GM18907 (cell line): ENCODE data around the gene THEMIS.
"Not testable (repeated sequence)": the region's sequence is repeated elsewhere in the genome, so short reads cannot be mapped to it uniquely, and the experiment has no call there.

ENCODE experiments used
- ATAC-seq: cut with Tn5 transposase; IDR thresholded peaks from one replicate; pipeline ENCODE4 v1.9.1; 2021; ENCODE audit warnings: mild to moderate bottlenecking, moderate library complexity; ENCODE audit not compliant: unreplicated experiment

The THEMIS gene

GRCh38 chr6:127900935-127901334, at the start of gene THEMIS:
Gene THEMIS, minus strand, starts transcription at chr6:127901058. Its CDS starts 126 bp downstream, at chr6:127900932.
- no peak for ATAC-seq

DNA sequence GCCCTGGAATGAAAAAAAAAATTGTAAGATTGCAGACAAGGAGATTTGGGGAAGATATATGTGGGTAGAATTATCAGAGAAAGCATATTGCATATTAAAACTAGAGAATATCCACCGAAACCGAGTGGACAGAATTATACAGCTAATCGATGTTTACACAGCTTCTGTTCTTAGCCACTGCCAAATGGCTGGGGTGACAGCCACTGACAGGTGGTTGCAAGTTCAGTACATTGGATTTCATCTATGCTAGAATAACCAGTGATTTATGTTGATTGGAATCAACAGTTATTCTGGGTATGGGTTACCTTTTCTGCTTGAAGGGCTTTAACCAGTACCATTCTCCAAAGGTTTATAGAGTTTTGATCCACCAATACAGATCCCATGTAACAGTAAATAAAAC, 48.4 kb upstream of the THEMIS start:
- ATAC-seq: no peak

DNA sequence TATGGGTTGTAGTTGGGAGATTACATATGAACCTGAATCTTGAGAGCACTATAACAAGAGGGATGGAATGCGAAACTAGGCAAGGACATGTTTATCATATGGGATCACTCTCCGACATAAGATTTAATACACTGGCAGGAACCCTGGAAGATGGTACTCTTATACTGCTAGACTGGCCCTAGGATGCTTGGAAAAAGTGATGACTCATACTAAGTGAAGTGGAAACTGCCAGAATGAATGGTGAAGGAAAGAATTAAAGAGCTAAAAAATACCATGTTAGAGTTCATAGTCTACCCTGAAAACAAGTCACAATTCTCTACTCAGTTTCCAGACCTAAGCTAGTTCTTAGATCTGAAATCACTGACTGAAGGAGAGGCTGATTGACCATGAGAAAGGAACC, 45.5 kb upstream of the THEMIS start:
- no peak for ATAC-seq

DNA sequence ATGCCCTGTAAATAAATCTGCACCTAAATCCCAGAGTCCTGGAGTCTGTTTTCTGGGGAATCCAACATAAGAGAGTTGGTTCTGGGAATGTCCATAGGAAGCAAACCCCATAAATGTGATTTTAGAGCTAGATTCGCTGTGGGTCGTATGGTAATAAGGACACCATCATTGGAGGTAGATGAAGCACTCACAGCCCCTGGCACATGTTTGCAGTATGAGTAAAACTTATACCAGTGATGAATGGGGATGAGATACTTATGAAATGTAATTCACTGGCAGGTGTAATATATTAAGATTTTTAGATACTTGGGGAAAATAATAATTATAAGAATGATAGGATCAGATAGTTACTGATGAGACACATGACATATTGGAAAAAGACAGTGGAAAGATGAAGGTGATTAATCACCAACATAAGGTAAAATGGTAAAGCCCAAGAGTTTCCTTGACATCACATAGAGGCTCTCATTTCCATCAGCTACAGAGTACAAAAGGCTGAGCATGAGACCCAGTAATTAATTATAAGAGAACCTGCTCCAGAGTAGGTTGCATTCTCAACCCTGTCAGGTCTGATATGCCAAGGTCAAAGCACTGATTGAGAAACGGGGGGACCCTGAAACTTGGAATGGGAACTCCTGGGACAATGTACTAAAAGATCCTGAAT, 44.7 kb upstream of the THEMIS start:
- no peak for ATAC-seq

DNA sequence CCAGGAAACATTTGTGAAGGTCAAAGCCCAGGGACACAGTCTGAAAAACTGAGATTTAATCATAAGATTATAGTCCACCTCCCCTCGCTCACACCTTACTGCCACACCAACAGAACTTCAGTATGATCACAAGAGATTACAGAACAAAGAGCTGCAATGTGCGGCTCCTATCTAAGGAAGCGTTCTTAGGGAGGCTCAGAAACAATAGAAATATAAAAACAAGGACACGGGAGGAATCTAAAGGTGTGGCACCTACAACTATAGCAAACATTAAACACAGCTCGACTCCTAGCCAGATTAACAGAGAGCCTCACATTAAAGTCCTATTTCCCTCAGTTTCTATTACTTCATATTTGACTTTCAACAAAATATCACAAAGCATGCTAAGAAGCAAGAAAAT, 40.4 kb upstream of the THEMIS start:
- ATAC-seq: no peak

- ATAC-seq: no peak
Observed at GRCh38 chr6:127939442-127940066, 38.7 kb upstream of the THEMIS start.

GRCh38 chr6:127938701-127939100, 37.8 kb upstream of the THEMIS start:
- no peak for ATAC-seq

GRCh38 chr6:127937747-127938146, 36.9 kb upstream of the THEMIS start:
- no peak for ATAC-seq

DNA sequence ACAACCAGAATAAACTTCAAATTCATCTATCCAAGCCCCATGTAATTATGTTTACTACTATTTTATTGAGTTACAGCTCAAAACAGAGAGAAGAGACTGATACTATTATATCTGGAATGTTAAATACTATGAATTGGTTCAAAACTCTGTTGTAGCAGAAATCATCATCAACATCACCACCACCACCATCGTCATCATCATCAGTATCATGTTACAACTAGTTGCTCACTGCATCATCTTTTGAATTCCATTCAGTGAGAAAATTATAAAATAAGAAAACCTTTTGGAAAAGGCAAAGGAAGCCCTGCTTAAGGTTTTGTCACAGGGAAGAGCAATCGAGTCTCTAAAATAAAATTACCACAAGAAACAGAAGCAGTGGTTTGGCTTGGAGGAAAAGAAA, 36.2 kb upstream of the THEMIS start:
- ATAC-seq: no peak

GRCh38 chr6:127934956-127935355, 34.1 kb upstream of the THEMIS start:
- no peak for ATAC-seq

DNA sequence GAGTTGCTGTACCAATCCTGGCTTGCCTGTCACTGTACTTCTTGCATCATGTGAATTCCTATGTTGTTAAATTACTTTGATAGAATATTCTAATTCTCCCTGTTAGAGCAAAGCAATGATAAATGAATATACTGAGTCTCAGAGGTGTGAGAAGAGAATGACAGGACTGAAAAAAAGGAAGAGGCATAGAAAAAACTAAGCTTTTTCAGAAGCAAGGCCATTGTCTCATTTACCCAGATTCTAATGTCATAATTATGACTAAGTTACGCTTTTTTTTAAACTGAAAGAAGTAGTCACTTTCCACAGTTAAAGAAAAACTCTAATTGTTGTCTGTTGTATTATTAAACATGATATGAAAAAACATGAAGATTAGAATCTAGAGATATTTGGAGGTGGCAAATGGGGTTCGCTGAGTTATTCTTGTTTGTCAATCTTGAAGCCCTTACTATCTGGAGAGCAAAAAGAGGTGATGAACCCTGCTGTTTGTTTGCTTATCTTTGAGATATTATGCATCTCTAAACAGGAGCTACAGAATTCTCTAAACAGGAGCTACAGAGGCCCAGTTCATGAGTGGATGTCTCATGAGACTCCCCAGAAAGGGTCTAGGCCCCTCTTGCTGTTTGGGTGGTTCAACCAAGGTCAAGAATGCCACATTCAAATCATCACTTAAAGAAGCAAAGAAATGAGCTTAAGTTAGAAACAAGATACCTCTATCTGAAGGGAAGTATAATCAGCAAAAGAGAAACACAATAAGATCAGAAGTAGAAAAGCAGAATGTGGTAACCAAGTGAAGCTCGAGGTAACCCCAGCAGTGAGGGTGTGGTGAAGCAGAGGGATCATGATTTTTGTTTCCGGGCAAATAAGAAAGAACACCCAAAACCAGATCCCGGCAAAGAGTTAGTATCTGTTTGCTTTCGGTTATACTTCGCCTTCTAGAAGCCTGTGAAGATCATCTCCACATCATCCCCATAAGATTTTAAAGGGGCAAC, 33.3 kb upstream of the THEMIS start:
- ATAC-seq: no peak

DNA sequence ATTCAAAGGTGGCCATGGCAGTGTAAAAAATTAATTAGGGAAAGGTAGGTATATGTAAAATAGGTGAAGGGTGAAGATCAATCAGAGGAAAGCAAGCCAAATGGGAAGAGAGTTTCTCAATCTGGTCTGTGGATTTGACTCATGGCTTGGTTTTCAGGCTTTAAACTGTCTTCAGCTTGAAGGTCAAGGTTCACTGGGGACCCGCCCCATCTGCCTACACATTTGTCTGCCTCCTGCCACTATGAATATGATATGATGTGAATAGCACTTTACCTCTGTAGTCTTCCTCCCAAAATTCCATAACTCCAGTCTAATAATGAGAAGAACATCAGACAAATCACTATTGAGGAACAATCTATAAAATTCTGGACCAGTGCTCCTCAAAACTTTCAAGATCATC, 32.3 kb upstream of the THEMIS start:
- ATAC-seq: no peak

DNA sequence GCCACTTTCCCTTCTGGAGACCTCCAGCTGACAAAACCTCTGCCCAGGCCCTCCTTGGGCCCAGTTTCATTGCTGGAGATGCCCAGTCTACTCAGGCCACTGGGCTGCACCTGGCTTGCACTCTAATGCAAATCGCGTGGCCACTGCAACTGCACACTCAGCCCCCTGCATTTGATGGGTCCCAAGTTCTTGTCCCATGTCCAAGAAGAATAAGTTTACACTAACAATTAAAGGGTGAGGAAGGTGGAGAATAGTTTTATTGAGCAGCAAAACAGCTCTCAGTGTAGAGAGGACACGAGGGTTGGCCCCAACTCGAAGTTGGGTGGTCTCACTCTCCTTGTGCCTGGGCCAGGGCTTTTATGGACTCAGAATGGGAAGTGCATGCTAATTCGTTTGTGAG, 31.9 kb upstream of the THEMIS start:
- ATAC-seq: no peak

DNA sequence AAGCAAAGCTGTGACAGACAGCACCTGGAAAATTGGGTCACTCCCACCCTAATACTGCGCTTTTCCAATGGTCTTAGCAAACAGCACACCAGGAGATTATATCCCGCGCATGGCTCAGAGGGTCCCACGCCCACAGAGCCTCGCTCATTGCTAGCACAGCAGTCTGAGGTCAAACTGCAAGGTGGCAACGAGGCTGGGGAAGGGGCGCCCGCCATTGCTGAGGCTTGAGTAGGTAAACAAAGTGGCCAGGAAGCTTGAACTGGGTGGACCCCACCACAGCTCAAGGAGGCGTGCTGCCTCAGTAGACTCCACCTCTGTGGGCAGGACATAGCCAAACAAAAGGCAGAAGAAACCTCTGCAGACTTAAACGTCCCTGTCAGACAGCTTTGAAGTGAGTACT, 25.6 kb upstream of the THEMIS start:
- not testable (repeated sequence) for ATAC-seq

- ATAC-seq: no peak
Observed at GRCh38 chr6:127924440-127924839, 23.6 kb upstream of the THEMIS start.

GRCh38 chr6:127924031-127924430, 23.2 kb upstream of the THEMIS start:
- no peak for ATAC-seq

DNA sequence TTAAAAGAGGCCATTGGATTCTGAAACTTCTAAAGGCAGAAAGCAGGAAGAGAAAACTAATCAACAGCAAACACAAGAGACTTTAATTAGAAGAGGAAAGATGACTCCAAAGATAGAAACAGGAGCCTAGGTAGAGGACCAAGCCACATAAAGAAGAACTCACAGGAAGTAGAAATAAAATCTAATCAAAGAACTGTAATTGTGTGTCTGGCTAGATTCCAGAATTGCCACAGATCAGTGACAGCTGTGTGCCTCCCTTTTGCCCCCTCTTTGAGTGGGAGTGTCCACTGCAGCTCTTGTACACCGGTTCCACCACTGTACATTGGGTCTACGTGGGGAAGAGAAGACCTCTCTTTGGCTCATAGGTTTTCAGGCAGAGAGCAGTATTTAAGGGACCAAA, 22.3 kb upstream of the THEMIS start:
- ATAC-seq: no peak

DNA sequence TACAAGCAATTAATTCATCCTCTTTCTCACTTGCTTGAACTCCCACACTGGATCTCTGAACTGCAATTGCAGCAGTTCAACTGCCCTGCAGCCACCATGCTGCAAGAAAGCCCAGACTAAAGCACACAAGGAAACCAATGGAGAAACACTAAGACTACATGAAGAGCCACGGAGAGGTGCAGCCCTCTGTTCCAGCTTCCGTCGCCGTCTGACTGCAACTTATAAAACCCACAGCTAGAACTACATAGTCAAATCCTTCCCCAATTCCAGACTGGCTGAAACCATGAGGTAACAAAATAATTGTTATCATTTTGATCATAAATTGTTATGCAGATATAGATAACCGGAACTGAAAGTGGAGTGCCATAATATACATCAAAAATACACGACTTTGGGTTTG, 21.1 kb upstream of the THEMIS start:
- no peak for ATAC-seq

GRCh38 chr6:127920804-127921203, 19.9 kb upstream of the THEMIS start:
- ATAC-seq: no peak

- ATAC-seq: no peak
Observed at GRCh38 chr6:127918506-127919427, 17.9 kb upstream of the THEMIS start.

DNA sequence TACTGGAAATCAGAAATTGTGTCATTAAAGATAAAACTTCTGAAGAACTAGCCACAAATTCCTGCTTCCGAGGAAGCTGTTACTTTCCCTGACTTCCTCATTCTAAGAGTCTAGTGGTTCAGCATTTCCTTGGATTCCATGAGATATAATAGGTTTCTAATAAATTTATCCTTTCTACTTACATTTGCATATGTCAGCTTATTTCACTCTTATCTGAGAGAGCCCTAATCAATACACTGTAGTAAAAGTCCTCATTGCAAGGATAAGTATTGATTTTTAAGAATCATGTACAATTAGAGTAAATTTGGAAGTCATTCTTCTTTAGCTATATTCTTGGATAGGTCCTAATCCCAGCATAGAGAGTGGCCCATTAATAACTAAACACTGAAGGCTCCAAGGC, 16.9 kb upstream of the THEMIS start:
- ATAC-seq: no peak
